NCI-H510A treated with DMSO at 0.1 percent for 48 hours (cell line): Measurements from ENCODE around the gene COX7A2L.
"Not testable (repeated sequence)": the region's sequence is repeated elsewhere in the genome, so short reads cannot be mapped to it uniquely, and the experiment has no call there.

Source experiments
- DNase-seq: peaks from one replicate; lab custom pipeline; 2025; lab: John Stamatoyannopoulos, UW

COX7A2L gene

DNA sequence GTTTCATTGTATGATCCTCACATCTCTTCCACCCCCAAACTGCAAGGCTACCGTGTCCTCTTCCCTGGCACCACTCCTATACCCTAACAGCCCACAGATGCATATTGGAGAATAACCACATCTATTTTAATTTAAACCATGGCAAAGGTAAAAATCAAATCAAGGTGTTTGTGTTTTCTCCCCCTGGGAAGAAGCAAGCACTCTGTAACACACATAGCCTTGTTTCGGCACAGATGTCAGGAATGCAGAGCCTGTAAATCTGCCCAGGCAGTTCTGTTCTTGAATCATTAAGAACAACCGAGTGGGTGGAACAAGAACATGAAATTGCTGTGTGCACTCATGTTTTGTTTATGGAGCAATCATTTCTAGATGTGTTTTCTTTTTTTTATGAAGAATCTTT lies 6.8 kb upstream of the COX7A2L start:
- no peak for DNase-seq

- no peak for DNase-seq
Measured at GRCh38 chr2:42366411-42366810, 5.4 kb upstream of the COX7A2L start.

GRCh38 chr2:42364658-42365057 lies 3.6 kb upstream of the COX7A2L start:
- no peak for DNase-seq

DNA sequence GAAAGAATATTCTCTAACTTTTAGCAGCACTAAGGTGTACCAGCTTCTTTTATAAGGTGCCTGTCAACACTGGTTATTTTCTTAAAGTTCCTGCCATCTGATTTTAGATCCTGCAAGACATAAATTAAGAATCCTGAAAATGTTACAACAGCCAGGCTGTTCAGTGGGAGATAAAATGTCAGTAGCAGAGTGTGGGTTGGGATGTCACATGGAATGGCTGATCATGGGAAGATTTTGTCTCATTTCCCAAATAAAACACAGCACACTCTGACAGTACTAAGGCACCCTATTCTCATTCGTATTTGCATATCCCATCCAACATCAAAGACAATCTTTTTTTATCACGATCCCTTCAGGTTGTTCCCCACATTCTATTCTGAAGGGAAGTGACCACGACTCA lies 2.4 kb upstream of the COX7A2L start:
- DNase-seq, result no peak

GRCh38 chr2:42361728-42362283 lies 789 bp upstream of the COX7A2L start:
- peak; percentile 58 for DNase-seq

DNA sequence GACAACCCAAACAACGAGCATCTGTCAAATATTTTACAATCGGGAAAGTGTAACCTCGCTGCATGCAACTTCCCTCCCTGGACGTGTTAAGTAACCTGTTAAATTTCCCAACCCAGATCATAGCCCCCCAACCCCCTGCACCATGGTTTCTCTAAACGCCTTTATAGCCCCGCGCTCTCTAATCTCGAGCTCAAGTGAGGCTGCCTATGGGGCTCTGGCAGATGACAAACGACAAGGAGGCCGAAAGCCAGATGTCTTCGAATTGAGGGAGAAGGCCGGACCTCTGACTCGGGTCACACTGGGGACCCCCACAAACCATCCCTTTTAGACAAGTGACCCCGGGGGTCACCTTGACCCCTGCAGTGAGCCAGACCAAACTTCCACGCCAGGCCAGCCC lies 526 bp downstream of the COX7A2L start:
- no peak for DNase-seq

DNA sequence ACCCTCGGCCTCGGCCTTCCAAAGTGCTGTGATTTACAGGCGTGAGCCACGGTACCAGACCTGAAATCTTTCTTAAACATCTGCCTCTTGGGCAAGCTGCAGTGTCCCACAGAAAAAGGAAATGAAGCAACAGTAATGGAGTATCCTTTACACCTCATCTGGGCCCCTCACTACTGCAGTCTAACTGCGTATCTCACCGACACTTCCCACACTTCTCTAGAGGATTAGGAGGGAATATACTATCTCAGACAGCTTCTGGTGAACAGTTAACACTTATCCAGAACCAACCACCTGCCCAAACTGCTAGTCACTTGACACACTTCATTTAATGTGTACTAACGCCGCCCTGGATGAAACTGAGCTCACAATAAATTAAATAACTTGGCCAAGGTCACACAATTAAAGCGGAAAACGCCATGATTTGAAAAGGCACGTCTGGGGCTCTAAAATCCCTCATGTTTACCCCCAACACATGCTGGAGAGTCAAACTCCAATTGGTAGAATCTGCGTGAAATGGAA lies 993 bp downstream of the COX7A2L start:
- DNase-seq, result peak; percentile 13

DNA sequence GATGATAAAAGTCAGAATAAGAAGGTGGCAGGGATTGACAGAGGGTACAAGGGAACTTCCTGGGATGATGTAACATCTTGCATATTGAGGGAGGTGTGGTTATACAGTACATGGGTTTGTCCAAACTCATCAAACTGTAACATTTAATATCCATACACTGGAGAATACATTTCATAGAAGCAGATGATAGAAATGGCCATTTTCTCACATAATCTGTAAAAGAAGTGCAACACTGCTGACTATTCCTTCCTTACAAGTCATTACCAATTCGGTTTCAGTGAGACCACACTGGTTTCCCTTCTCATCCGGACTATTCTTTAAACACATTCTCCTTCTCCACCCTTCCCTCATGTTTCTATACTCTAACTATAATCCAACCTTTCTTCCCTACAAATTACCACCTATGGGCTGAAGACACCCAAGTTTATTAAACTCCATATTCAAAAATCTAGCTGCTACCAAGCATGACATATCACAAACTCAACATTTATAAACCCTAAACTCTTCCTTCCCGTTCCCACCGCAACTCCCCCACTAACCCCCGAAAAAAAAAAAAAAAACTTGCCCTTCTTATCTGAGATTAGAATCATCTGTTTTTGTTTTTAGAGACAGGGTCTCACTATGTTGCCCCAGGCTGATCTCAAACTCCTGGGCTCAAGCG lies 1.6 kb downstream of the COX7A2L start:
- no peak for DNase-seq

GRCh38 chr2:42353792-42354429 lies 7.1 kb downstream of the COX7A2L start:
- DNase-seq, result no peak

DNA sequence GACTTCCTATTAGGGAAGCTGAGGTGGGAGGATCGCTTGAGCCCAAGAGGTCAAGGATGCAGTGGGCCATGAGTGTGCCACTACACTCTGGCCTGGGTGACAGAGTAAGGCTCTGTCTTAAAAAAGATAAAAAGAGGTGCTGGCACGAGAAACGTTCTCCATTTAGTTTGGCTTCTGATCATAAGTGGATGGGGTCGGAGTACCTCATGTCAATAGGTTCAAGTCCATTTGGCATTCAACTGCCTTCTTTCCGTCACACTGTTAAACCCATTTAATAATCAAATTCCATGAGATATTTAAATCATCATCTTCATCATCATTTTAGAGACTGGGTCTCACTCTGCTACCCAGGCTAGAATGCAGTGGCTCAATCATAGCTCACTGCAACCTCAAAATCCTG lies 9.2 kb downstream of the COX7A2L start:
- no peak for DNase-seq

DNA sequence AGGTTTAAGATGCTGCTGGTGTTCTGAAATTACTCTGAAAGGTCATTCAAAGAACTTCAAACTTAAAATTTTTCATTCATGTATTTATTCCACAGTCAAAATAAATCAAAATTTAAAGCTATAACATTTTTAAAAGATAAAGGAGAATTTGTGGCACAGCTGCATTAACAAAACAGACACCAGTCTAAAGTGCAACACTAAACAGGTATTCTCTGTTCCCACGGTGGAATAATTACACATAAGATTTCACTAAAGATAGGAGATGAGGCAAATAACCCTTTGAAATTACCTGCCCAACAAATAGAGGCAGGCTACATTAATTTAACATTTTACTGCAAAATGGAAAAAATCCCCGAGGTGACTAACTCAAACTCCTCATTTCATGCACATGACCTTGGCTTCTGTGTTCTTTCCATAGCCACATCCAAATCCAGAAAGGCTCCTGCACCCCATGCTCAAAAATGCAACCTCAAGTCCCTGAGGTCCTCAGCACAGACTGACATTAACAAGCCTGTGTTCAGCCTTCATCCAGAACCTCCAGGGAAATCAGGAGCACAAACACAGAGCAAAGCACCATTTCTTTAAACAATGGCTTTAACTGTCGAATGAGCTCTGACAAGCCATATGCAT lies 10.5 kb downstream of the COX7A2L start:
- DNase-seq, result no peak

GRCh38 chr2:42348113-42348805 lies 12.8 kb downstream of the COX7A2L start:
- DNase-seq, result no peak

DNA sequence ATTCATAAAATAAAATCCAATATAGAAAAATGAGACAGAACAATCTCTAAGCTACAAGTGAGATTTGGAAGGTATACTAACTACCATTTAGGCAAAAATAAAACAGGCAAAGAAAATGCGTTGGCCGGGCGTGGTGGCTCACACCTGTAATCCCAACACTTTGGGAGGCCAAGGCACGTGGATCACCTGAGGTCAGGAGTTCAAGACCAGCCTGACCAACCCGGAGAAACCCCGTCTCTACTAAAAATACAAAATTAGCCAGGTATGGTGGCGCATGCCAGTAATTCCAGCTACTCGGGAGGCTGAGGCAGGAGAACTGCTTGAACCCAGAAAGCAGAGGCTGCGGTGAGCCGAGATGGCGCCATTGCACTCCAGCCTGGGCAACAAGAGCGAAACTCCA lies 13.5 kb downstream of the COX7A2L start:
- DNase-seq, result not testable (repeated sequence)

DNA sequence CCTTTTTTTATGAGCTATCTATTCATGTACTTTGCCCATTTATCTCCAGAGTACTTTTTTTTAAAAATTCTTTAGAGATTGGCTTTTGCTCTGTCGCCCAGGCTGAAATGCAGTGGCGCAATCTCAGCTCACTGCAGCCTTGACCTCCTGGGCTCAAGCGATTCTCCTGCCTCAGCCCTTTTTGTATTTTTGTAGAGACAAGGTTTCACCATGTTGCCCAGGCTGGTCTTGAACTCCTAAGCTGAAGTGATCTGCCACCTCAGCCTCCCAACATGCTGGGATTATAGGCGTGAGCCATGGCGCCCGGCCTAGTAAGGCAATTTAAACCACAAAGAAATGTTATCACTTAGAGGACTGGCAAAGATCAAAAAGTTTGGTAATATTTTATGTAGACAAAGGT lies 14.2 kb downstream of the COX7A2L start:
- DNase-seq, result not testable (repeated sequence)

GRCh38 chr2:42345986-42346385 lies 15.0 kb downstream of the COX7A2L start:
- no peak for DNase-seq

- no peak for DNase-seq
Measured at GRCh38 chr2:42342795-42343241, 18.2 kb downstream of the COX7A2L start.

GRCh38 chr2:42342061-42342794 lies 18.8 kb downstream of the COX7A2L start:
- DNase-seq, result no peak

DNA sequence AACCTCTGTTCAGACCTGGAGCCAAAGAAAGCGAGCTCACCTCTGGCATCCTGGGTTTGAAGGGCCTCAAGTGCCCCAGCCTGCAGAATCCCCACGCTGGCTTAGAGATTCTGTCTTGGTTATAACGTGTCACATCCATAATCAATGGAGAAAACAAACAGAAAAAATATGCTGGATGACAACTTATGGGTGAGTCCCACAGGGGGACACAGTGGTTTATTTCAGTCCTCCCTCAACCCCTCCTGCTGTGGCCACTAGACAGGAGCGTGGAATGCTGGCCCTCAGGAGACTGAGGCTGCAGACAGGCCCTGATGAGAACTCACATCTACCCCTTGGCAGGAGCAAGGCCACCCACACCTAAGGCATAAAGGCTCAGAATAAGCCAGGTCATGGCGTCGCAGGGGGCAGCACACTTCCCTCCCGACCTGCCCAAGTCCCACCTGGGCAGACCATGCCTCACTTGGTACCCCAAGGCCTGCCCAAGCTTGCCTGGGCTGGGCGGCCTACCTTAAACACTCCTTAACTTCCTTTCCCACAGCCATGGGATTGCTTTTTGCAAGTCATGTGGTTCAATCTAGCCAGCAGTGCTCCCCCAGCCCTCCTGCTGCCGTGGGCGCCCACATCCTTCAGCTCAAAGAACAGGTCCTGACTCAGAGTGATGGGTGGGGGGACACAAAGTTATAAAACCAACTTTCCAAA lies 19.9 kb downstream of the COX7A2L start:
- no peak for DNase-seq

DNA sequence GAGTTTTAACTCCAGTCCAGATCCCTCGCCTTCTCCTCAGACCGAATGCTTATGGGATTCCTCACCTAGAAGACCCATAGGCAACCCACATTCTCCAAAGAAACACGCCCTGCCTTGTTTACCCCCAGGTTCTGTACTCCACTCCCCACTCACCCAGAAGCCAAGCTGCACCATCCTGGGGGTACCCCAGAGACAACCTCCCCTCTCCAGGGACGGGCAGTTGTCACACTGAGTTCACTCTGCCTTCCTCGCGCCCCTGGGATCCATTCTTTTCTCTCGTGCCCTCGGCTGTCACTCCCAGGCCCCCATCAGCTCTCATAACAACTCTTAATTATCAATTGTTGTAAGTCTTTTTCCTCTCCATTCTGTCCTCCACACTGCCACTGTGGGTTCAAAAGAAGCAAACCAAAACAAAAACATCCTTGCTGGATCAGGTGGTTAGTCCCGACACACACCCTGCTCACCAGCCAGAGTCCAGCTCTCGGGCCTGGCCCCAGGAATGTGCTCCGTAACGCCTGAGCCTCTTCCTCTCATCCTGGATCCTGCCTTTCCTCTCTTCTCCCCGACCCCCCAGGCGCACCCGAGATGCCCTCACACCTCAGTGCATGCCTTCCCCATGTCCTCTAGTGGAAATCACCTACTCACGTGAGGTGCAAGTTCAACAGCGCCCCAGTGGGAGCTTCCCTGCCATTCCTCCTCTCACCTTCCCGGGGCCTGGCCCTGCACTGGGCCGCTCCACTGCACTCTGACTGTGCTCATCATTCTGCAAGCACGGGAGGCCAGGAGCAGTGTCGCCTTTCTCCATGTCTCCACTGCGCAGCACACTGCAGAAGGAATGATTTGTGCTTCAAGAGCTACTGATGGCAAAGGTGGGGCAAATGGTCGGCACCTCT lies 20.7 kb downstream of the COX7A2L start:
- no peak for DNase-seq
